Measurements from ENCODE around the gene UBE2E2. TPM values are rescaled to one million over a fixed set of nuclear protein-coding genes. Genes with fewer than 3 reads are reported as not detected.

UBE2E2 gene
- total RNA-seq, 1 donor from 2014 or later = 61.3 TPM

- DNase-seq (ENCODE audit: low read depth) = no peak
- H3K4me3 ChIP-seq (ENCODE audit: low read depth, low read length) = no peak overlapping the region
Observed at GRCh38 chr3:23589602-23590001, 386.5 kb downstream of the UBE2E2 start.

GRCh38 chr3:23590424-23591273 lies 387.5 kb downstream of the UBE2E2 start:
- no peak for TF ChIP-seq CTCF (IDR thresholded peaks at IDR 0.05; ENCODE audit: insufficient read depth, low read length, severe bottlenecking)
- no peak for FAIRE-seq
- H3K4me3 ChIP-seq (ENCODE audit: low read depth, low read length) = no peak overlapping the region

More at GRCh38 chr3:23589602-23590001, 386.5 kb downstream of the UBE2E2 start:
- Histone ChIP-seq H3K27me3 (ENCODE audit: control insufficient read depth, insufficient read depth, low read length) (no peaks in the 10 kb centered on the region), H3K36me3 (ENCODE audit: control insufficient read depth, insufficient read depth, low read length) (no peaks in the 10 kb centered on the region)
- no peak for TF ChIP-seq CTCF (IDR thresholded peaks at IDR 0.05; ENCODE audit: insufficient read depth, low read length, severe bottlenecking)
- FAIRE-seq = no peak

GRCh38 chr3:23591374-23591773 lies 388.2 kb downstream of the UBE2E2 start:
- TF ChIP-seq CTCF (IDR thresholded peaks at IDR 0.05; ENCODE audit: insufficient read depth, low read length, severe bottlenecking) = no peak
- H3K27me3 ChIP-seq (ENCODE audit: control insufficient read depth, insufficient read depth, low read length) = no peaks in the 10 kb centered on the region
- no peak for DNase-seq (ENCODE audit: low read depth)
- FAIRE-seq = no peak
- no peaks in the 10 kb centered on the region for H3K36me3 ChIP-seq (ENCODE audit: control insufficient read depth, insufficient read depth, low read length)
- no peak overlapping the region for H3K4me3 ChIP-seq (ENCODE audit: low read depth, low read length)

More at GRCh38 chr3:23590424-23591273, 387.5 kb downstream of the UBE2E2 start:
- no peaks in the 10 kb centered on the region for H3K27me3 ChIP-seq (ENCODE audit: control insufficient read depth, insufficient read depth, low read length)
- DNase-seq (ENCODE audit: low read depth) = no peak
- H3K36me3 ChIP-seq (ENCODE audit: control insufficient read depth, insufficient read depth, low read length) = no peaks in the 10 kb centered on the region

- Histone ChIP-seq H3K4me3 (ENCODE audit: low read depth, low read length) (no peak overlapping the region), H3K27me3 (ENCODE audit: control insufficient read depth, insufficient read depth, low read length) (no peaks in the 10 kb centered on the region), H3K36me3 (ENCODE audit: control insufficient read depth, insufficient read depth, low read length) (no peaks in the 10 kb centered on the region)
- FAIRE-seq = no peak
- no peak for DNase-seq (ENCODE audit: low read depth)
- TF ChIP-seq CTCF (IDR thresholded peaks at IDR 0.05; ENCODE audit: insufficient read depth, low read length, severe bottlenecking) = no peak
Observed at GRCh38 chr3:23592961-23593931, 390.1 kb downstream of the UBE2E2 start.

- TF ChIP-seq CTCF (IDR thresholded peaks at IDR 0.05; ENCODE audit: insufficient read depth, low read length, severe bottlenecking) = no peak
- DNase-seq (ENCODE audit: low read depth) = no peak
- no peaks in the 10 kb centered on the region for H3K27me3 ChIP-seq (ENCODE audit: control insufficient read depth, insufficient read depth, low read length)
- no peak for FAIRE-seq
- no peaks in the 10 kb centered on the region for H3K36me3 ChIP-seq (ENCODE audit: control insufficient read depth, insufficient read depth, low read length)
- no peak overlapping the region for H3K4me3 ChIP-seq (ENCODE audit: low read depth, low read length)
Observed at GRCh38 chr3:23594066-23594465, 390.9 kb downstream of the UBE2E2 start.
